T-helper 2 cell (primary cell): ENCODE results near the gene RNPS1.

ENCODE experiments used
- DNase-seq, 5 experiments: peaks; one replicate each; pipeline versions ENCODE4 v3.0.0 to v3.0.0-alpha.2; 2012 to 2022

Gene RNPS1

DNA sequence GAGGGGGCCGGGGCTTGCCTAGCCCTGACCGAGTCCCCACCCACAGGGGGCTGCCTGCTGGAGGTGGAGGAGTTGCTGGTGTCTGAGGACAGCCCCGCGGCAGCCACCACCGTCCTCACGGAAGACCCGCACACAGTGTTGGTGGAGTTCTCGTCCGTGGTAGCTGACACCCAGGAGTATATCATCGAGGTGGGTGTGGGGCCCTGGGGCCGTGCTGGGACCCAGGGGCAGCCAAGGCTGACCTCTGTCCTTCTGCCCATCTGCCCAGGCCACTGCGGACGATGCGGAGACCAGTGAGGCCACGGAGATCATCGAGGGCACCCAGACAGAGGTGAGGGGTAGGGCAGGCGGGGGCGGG, 33.1 kb downstream of the RNPS1 start:
- DNase-seq = no peak

GRCh38 chr16:2233872-2234812, 33.8 kb downstream of the RNPS1 start:
- no peak for DNase-seq

DNA sequence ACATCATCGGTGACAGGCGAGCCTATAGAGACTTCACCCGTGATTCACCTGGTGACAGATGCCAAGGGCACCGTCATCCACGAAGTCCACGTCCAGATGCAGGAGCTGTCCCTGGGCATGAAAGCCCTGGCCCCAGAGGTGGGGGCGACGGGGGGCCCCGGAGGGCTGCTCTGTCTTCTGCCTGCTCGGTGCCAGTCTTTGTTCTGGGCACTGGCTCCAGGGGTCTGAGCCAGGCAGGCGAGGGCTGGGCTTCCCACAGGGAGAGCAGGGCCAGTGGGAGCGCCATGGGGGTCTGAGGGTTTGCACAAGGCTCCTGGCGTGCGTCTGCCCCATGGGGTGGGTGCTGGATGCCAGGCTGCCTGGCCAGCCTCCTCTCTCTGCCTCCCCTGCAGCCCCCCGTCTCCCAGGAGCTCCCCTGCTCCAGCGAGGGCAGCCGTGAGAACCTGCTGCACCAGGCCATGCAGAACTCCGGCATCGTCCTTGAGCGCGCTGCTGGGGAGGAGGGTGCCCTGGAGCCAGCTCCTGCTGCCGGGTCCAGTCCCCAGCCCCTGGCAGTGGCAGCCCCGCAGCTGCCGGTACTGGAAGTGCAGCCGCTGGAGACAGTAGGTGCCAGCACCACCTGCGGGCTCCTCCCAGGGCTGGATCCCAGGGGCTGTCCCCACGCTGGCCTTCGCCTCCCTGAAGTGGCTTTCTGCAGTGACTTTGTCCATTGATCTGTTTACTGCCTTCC, 34.7 kb downstream of the RNPS1 start:
- no peak for DNase-seq

- DNase-seq = no peak
These were observed 35.6 kb downstream of the RNPS1 start for GRCh38 chr16:2232094-2232990.

DNA sequence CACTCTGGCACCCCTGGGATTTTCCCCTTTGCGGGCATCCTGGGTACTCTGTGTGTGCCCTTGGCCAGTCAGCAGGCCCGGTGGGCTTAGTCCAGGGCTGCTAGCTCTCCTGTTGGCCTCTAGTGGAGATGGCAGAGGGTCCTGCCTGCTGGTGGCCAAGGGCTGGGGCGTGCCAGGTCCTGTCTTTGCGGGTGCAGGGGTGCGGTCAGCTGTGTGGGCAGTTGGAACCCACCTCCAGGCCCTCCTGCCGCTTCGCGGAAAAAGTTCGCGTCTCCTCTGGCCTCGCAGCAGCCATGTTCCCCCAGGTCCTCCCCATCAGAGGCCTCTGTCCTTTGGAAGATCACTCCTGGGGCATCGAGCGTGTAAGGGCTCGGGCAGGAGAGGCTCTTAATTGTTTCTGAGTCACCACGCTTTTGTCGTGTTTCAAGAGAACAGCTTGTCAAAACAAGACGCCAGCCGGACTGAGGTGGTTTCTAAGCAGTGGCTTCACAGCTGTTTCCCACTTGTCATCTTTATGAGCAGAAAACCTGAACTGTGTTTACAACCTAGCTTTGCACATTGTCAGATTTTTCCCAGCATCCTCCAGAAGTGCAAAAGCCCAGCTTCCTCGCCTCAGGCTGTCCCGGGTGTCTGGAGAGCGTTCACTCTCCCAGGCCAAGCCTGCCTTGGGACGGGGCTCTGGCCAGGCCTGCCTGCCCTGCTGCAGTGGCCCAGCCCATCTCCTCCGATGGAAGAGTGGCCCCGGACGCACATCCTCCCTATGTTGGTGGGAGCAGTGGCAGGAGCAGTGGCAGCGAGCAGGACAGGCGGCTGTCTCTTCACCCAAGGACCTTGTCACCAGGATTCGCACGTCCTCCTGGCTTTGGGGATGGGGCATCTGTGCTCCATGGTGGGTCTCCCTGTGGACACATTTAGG, 36.7 kb downstream of the RNPS1 start:
- DNase-seq = no peak

GRCh38 chr16:2230376-2230775, 37.5 kb downstream of the RNPS1 start:
- DNase-seq = no peak

- DNase-seq = no peak
These were observed 38.2 kb downstream of the RNPS1 start for GRCh38 chr16:2229632-2230250.

DNA sequence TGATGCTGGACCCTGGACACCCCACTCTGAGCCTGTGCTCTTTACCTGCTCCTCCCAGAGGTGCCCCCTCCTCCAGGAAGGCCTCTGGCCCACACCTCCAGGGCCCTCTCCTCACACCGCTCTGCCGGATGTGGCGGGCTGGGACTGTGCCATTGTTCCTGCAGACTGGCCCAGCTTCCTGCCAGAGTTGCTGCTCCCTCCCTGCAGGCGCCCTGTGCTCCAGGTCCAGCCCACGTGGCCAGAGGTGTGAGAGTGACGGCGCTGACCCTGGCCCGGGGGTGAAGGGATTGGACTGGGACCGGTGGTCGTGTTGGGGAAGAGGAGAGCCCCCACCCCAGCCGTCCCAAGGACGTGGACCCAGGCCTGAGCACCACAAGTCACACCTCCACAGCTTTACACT, 38.8 kb downstream of the RNPS1 start:
- no peak for DNase-seq

GRCh38 chr16:2228161-2228824, 39.6 kb downstream of the RNPS1 start:
- DNase-seq = no peak

DNA sequence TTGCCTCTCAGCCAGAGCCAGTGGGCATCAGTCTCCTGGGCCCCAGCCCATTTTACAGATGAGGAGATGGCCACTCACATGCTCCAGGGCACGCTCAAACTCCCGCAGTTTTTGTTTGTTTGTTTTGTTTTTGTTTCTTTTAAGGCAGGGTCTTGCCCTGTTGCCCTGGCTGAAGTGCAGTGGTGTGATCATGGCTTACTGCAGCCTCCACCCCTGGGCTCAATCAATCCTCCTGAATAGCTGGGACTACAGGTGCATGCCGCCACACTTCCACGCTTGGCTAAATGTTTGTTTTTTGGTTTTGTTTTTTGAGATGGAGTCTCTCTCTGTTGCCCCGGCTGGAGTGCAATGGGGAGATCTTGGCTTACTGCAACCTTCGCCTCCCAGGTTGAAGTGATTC, 41.0 kb downstream of the RNPS1 start:
- no peak for DNase-seq

- DNase-seq = no peak
These were observed 41.6 kb downstream of the RNPS1 start for GRCh38 chr16:2226245-2226793.

- DNase-seq = peak in 1 of 5 experiments; percentile 42
These were observed 43.9 kb downstream of the RNPS1 start for GRCh38 chr16:2223942-2224486.

GRCh38 chr16:2223221-2223941, 44.5 kb downstream of the RNPS1 start, which contains the start of gene E4F1:
Gene E4F1, plus strand, starts transcription at chr16:2223591. Its CDS starts 23 bp downstream, at chr16:2223614.
- peak; percentile 98 to 100 (median 99) for DNase-seq

GRCh38 chr16:2216330-2216729, 51.6 kb downstream of the RNPS1 start:
- DNase-seq = no peak

- DNase-seq = no peak
These were observed 53.3 kb downstream of the RNPS1 start, which contains the start of gene PGP for GRCh38 chr16:2214719-2214968. Gene PGP, minus strand, starts transcription at chr16:2214840. Its CDS starts 63 bp downstream, at chr16:2214777.

GRCh38 chr16:2213817-2214718, 53.9 kb downstream of the RNPS1 start:
- DNase-seq = peak in 1 of 5 experiments; percentile 41

DNA sequence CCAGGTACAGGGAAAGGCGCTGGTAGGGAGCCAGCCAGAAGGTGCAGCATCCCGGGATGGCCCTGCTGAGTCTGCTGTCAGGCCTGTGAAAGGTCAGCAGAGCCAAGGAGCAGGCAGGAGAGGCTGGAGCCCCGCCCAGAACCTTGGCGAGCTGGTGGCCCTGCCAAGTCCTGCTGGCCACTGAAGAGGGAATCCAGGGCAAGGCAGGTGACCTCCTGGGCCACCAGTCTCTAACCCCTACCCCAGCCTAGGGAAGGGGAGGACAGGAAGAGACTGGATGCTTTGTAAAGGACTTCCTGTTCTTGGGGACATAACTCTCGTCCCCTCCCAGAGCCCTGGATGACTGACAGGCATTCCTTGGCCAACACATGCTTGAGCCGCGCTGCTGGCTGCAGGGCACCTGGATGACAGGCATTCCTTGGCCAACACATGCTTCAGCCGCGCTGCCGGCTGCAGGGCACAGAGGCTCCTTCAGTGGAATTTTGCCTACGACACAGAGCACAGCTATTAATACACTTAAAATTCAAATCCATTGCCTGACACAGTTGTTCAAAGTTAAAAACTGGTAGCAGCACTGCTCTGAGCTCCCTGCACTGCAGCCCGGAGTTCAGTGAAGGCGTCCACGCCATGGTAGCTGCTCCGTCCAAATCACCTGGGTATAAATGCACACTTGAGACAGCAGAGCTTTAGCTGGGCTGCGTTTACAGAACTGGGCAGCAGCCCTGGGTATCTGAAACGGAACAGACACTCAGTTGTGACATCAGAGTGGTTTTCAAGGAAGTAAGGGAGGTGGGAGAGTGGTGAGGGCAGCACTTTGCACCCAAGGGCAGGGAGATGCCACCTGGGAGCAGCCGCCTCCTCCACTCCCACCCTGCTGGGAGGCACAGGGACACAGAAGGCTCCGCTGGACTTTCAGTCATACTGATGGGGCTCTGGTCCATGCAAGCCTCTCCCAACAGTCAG, 55.3 kb downstream of the RNPS1 start:
- no peak for DNase-seq
